ENCODE measurements around the gene MON1A.
A peak's percentile ranks its signal among the peaks of the same experiment; 100 is the strongest.

Gene MON1A

DNA sequence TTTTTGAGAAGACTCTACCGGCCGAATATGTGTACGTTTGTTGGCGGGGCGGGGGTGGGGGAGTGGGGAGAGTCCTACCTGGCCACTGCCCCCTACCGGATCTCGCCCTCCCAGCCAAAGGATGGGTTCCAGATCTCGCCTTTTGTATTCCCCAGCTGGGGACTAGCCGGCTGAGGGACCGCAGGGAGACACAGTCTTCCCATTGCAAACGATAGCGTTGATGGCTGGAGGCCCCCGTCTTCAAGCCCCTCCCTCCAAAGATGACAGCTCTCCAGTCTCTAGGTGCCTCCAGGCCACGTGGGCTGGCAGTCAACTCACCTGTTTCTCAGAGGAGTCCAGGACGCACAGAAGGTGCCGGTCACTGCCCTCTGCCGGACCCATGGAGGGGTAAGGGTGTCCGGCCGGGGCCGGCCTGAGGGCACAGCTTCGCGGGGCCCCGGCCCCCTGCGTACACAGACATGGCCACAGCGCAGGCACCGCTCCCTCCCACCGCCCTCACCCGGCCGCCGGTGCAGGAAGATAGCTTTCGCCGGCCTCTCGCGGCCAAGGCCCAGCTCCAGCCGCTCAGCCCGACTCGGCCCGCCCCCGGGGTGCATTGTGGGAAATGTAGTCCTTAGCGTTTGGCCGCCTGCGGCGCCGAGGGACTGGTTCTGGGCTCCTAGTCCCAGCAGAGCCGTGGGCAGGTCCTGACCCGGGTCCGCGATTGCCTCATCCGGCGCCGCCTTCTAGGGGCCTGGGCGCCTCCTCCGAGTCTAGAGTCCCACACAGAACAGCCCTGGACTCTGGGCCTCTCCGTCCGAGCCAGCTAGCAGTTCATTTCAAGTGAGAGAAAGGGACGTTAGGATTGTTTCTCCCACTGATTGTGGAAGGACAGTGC is at the start of gene MON1A:
Gene MON1A (minus strand): TSS at position 521 of the 877 bp plus-strand sequence. CDS start 16,465 bp downstream, outside the sequence.
- Histone ChIP-seq H3K27me3 (ENCODE audit: insufficient read depth, low read length) (no peaks in the 10 kb centered on the region), H3K4me3 (ENCODE audit: low read depth, low read length) (peak within 1 kb of the TSS; percentile 85), H3K36me3 (ENCODE audit: insufficient read depth, low read length) (no peaks in the 10 kb centered on the region), H2AFZ (ENCODE audit: low read length, unreplicated experiment) (peak within 1 kb of the TSS; percentile 84), H3K27ac (ENCODE audit: low read depth, low read length) (peak within 1 kb of the TSS; percentile 5; the same call in 1 of the 2 replicates), H3K79me2 (ENCODE audit: control insufficient read depth, insufficient read depth, low read length, unreplicated experiment) (peaks cover 5% of the 10 kb centered on the region), H3K4me1 (ENCODE audit: control insufficient read depth, insufficient read depth, low read length, unreplicated experiment) (peaks cover 14% of the 10 kb centered on the region)

GRCh38 chr3:49976942-49977341 is 47.3 kb upstream of the MON1A start:
- H3K79me2 ChIP-seq (ENCODE audit: control insufficient read depth, insufficient read depth, low read length, unreplicated experiment): peaks cover 16% of the 10 kb centered on the region
- no peak overlapping the region for H3K27ac ChIP-seq (ENCODE audit: low read depth, low read length)
- no peak overlapping the region for H3K4me3 ChIP-seq (ENCODE audit: low read depth, low read length)
- H3K36me3 ChIP-seq (ENCODE audit: insufficient read depth, low read length): peaks cover 26% of the 10 kb centered on the region
- peaks cover 15% of the 10 kb centered on the region for H3K4me1 ChIP-seq (ENCODE audit: control insufficient read depth, insufficient read depth, low read length, unreplicated experiment)
- H3K27me3 ChIP-seq (ENCODE audit: insufficient read depth, low read length): no peaks in the 10 kb centered on the region
- H2AFZ ChIP-seq (ENCODE audit: low read length, unreplicated experiment): no peak overlapping the region

GRCh38 chr3:49972656-49973055 is 43.0 kb upstream of the MON1A start:
- Histone ChIP-seq H3K36me3 (ENCODE audit: insufficient read depth, low read length) (peaks cover 23% of the 10 kb centered on the region), H3K4me1 (ENCODE audit: control insufficient read depth, insufficient read depth, low read length, unreplicated experiment) (peaks cover 16% of the 10 kb centered on the region), H3K27ac (ENCODE audit: low read depth, low read length) (0 out of 2 replicates have a peak overlapping the region, but pooled peaks have one; percentile 30), H3K4me3 (ENCODE audit: low read depth, low read length) (no peak overlapping the region), H2AFZ (ENCODE audit: low read length, unreplicated experiment) (no peak overlapping the region), H3K27me3 (ENCODE audit: insufficient read depth, low read length) (no peaks in the 10 kb centered on the region), H3K79me2 (ENCODE audit: control insufficient read depth, insufficient read depth, low read length, unreplicated experiment) (peaks cover 26% of the 10 kb centered on the region)

GRCh38 chr3:49968346-49968745 is 38.7 kb upstream of the MON1A start:
- H3K79me2 ChIP-seq (ENCODE audit: control insufficient read depth, insufficient read depth, low read length, unreplicated experiment): peaks cover 34% of the 10 kb centered on the region
- H3K4me1 ChIP-seq (ENCODE audit: control insufficient read depth, insufficient read depth, low read length, unreplicated experiment): peaks cover 9% of the 10 kb centered on the region
- H3K27ac ChIP-seq (ENCODE audit: low read depth, low read length): no peak overlapping the region
- no peak overlapping the region for H2AFZ ChIP-seq (ENCODE audit: low read length, unreplicated experiment)
- peaks cover 26% of the 10 kb centered on the region for H3K36me3 ChIP-seq (ENCODE audit: insufficient read depth, low read length)
- H3K27me3 ChIP-seq (ENCODE audit: insufficient read depth, low read length): no peaks in the 10 kb centered on the region
- H3K4me3 ChIP-seq (ENCODE audit: low read depth, low read length): no peak overlapping the region

GRCh38 chr3:49967291-49967690 is 37.7 kb upstream of the MON1A start:
- Histone ChIP-seq H3K79me2 (ENCODE audit: control insufficient read depth, insufficient read depth, low read length, unreplicated experiment) (peaks cover 35% of the 10 kb centered on the region), H3K27ac (ENCODE audit: low read depth, low read length) (no peak overlapping the region), H3K36me3 (ENCODE audit: insufficient read depth, low read length) (peaks cover 27% of the 10 kb centered on the region)

DNA sequence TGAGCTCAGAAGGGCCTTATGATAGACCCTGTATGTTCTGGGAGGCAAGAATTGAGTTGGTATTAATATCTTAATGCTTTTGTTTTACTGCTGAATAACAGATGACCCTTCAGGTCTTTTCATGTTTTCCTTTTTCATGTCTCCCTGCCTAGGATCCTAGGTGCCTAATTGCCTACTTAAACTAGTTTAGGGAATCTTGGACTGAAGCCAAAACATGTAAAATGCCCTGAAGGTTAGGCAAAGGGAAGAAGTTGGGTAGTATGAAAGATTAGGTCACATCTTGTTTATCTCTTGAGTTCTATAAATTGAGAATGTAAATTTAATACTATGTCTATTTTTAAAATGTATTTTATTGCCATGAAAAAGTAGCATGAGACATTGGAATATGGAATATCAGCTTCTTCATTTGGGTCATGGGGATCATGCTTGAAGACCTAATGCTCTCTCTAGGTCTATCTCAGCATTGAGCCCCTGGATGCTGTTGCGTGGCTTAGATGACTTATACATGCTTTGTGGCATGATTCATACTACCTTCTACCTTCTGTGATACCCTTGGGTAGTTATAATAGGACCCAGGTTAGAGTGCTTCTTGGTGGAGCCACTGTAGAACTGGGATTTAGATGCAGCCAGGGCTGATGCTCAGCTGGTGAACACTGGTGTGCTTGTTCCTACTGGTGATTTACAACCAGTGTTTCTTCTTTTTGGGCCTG is 36.8 kb upstream of the MON1A start:
- Histone ChIP-seq H3K27ac (ENCODE audit: low read depth, low read length) (no peak overlapping the region), H3K4me3 (ENCODE audit: low read depth, low read length) (no peak overlapping the region), H3K36me3 (ENCODE audit: insufficient read depth, low read length) (peaks cover 27% of the 10 kb centered on the region), H2AFZ (ENCODE audit: low read length, unreplicated experiment) (no peak overlapping the region), H3K79me2 (ENCODE audit: control insufficient read depth, insufficient read depth, low read length, unreplicated experiment) (peaks cover 40% of the 10 kb centered on the region), H3K4me1 (ENCODE audit: control insufficient read depth, insufficient read depth, low read length, unreplicated experiment) (peaks cover 3% of the 10 kb centered on the region), H3K27me3 (ENCODE audit: insufficient read depth, low read length) (no peaks in the 10 kb centered on the region)

More at GRCh38 chr3:49967291-49967690, 37.7 kb upstream of the MON1A start:
- Histone ChIP-seq H3K4me1 (ENCODE audit: control insufficient read depth, insufficient read depth, low read length, unreplicated experiment) (peaks cover 8% of the 10 kb centered on the region), H3K27me3 (ENCODE audit: insufficient read depth, low read length) (no peaks in the 10 kb centered on the region), H3K4me3 (ENCODE audit: low read depth, low read length) (no peak overlapping the region), H2AFZ (ENCODE audit: low read length, unreplicated experiment) (no peak overlapping the region)

DNA sequence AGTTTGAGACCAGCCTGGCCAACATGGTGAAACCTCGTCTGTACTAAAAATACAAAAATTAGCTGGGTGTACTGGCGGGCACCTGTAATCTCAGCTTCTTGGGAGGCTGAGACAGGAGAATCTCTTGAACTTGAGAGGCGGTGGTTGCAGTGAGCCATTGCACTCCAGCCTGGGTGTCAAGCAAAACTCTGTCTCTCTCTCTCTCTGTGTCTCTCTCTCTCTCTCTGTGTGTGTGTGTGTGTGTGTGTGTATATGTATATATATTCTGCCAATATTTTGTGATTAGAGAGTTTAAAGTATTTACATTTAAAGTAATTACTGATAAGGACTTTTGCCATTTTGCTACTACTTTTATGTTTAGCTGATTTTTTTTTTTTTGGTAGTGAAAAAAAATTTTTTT is 26.0 kb upstream of the MON1A start:
- no peak overlapping the region for H3K27ac ChIP-seq (ENCODE audit: low read depth, low read length)
- no peaks in the 10 kb centered on the region for H3K27me3 ChIP-seq (ENCODE audit: insufficient read depth, low read length)
- H3K4me3 ChIP-seq (ENCODE audit: low read depth, low read length): no peak overlapping the region

GRCh38 chr3:49952924-49953323 is 23.3 kb upstream of the MON1A start:
- Histone ChIP-seq H3K4me1 (ENCODE audit: control insufficient read depth, insufficient read depth, low read length, unreplicated experiment) (peaks cover 22% of the 10 kb centered on the region), H3K36me3 (ENCODE audit: insufficient read depth, low read length) (no peaks in the 10 kb centered on the region), H3K79me2 (ENCODE audit: control insufficient read depth, insufficient read depth, low read length, unreplicated experiment) (peaks cover 73% of the 10 kb centered on the region), H3K4me3 (ENCODE audit: low read depth, low read length) (no peak overlapping the region), H2AFZ (ENCODE audit: low read length, unreplicated experiment) (no peak overlapping the region), H3K27ac (ENCODE audit: low read depth, low read length) (no peak overlapping the region), H3K27me3 (ENCODE audit: insufficient read depth, low read length) (no peaks in the 10 kb centered on the region)

More for the DNA sequence above, 26.0 kb upstream of the MON1A start:
- H3K4me1 ChIP-seq (ENCODE audit: control insufficient read depth, insufficient read depth, low read length, unreplicated experiment): peaks cover 7% of the 10 kb centered on the region
- H3K79me2 ChIP-seq (ENCODE audit: control insufficient read depth, insufficient read depth, low read length, unreplicated experiment): peaks cover 64% of the 10 kb centered on the region
- H3K36me3 ChIP-seq (ENCODE audit: insufficient read depth, low read length): no peaks in the 10 kb centered on the region
- no peak overlapping the region for H2AFZ ChIP-seq (ENCODE audit: low read length, unreplicated experiment)

DNA sequence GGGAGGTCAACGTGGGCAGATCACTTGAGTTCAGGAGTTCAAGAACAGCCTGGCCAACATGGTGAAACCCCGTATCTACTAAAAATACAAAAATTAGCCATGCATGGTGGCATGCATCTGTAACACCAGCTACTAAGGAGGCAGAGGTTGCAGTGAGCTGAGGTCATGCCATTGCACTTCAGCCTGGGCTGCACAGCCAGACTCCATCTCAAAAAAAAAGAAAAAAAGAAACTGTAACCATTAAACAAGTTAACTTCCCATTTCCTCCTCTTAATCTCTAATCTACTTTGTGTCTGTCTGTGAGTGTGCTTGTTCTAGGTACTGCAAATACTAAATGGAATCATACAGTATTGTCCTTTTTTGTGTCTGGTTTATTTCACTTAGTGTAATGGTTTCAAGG is 13.0 kb upstream of the MON1A start:
- peaks cover 70% of the 10 kb centered on the region for H3K79me2 ChIP-seq (ENCODE audit: control insufficient read depth, insufficient read depth, low read length, unreplicated experiment)
- H3K27ac ChIP-seq (ENCODE audit: low read depth, low read length): no peak overlapping the region
- no peaks in the 10 kb centered on the region for H3K27me3 ChIP-seq (ENCODE audit: insufficient read depth, low read length)
- no peak overlapping the region for H3K4me3 ChIP-seq (ENCODE audit: low read depth, low read length)
- H3K36me3 ChIP-seq (ENCODE audit: insufficient read depth, low read length): peaks cover 8% of the 10 kb centered on the region; the same call in 1 of the 2 replicates
- H2AFZ ChIP-seq (ENCODE audit: low read length, unreplicated experiment): no peak overlapping the region
- H3K4me1 ChIP-seq (ENCODE audit: control insufficient read depth, insufficient read depth, low read length, unreplicated experiment): peaks cover 13% of the 10 kb centered on the region

- peak overlapping the region; percentile 89 for H2AFZ ChIP-seq (ENCODE audit: low read length, unreplicated experiment)
- H3K79me2 ChIP-seq (ENCODE audit: control insufficient read depth, insufficient read depth, low read length, unreplicated experiment): peaks cover 51% of the 10 kb centered on the region
- peak overlapping the region; percentile 84 for H3K27ac ChIP-seq (ENCODE audit: low read depth, low read length)
- H3K36me3 ChIP-seq (ENCODE audit: insufficient read depth, low read length): peaks cover 8% of the 10 kb centered on the region; the same call in 1 of the 2 replicates
- no peaks in the 10 kb centered on the region for H3K27me3 ChIP-seq (ENCODE audit: insufficient read depth, low read length)
- H3K4me3 ChIP-seq (ENCODE audit: low read depth, low read length): peak overlapping the region; percentile 99
- H3K4me1 ChIP-seq (ENCODE audit: control insufficient read depth, insufficient read depth, low read length, unreplicated experiment): peaks cover 13% of the 10 kb centered on the region
Observed at GRCh38 chr3:49940667-49941249, 11.1 kb upstream of the MON1A start.

All from ACC112 (cell line).